ENCODE data around the gene ANKRD30B.

GRCh38 chr18:14781671-14782070, 33.7 kb downstream of the ANKRD30B start:
- no peak for TF ChIP-seq RFX5 (IDR thresholded peaks at IDR 0.05; ENCODE audit: low read length)
- no peak for TF ChIP-seq EZH2phosphoT487 (IDR thresholded peaks at IDR 0.05; ENCODE audit: borderline replicate concordance, low read depth)
- TF ChIP-seq CTCF (IDR thresholded peaks at IDR 0.05) = no peak
- TF ChIP-seq, protein P1, sequence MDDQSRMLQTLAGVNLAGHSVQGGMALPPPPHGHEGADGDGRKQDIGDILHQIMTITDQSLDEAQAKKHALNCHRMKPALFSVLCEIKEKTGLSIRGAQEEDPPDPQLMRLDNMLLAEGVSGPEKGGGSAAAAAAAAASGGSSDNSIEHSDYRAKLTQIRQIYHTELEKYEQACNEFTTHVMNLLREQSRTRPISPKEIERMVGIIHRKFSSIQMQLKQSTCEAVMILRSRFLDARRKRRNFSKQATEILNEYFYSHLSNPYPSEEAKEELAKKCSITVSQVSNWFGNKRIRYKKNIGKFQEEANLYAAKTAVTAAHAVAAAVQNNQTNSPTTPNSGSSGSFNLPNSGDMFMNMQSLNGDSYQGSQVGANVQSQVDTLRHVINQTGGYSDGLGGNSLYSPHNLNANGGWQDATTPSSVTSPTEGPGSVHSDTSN (IDR thresholded peaks at IDR 0.05) = no peak
- TF ChIP-seq YY1 (IDR thresholded peaks at IDR 0.05; ENCODE audit: low read depth) = no peak
